Measurements from ENCODE around the gene ATP9A.

GRCh38 chr20:51597389-51598231 lies 170.6 kb downstream of the ATP9A start:
- TF ChIP-seq CTCF (IDR thresholded peaks at IDR 0.05) (no peak), EP300 (IDR thresholded peaks at IDR 0.05) (no peak), POLR2AphosphoS5 (IDR thresholded peaks at IDR 0.05) (no peak), POLR2A (IDR thresholded peaks at IDR 0.05) (no peak)
